ENCODE data around the gene ZNF625.
A peak's percentile ranks its signal among the peaks of the same experiment; 100 is the strongest.
"Not testable (repeated sequence)": the region's sequence is repeated elsewhere in the genome, so short reads cannot be mapped to it uniquely, and the experiment has no call there.

Gene ZNF625

GRCh38 chr19:12137221-12137940, 19.2 kb downstream of the ZNF625 start:
- DNase-seq, result peak; percentile 43

DNA sequence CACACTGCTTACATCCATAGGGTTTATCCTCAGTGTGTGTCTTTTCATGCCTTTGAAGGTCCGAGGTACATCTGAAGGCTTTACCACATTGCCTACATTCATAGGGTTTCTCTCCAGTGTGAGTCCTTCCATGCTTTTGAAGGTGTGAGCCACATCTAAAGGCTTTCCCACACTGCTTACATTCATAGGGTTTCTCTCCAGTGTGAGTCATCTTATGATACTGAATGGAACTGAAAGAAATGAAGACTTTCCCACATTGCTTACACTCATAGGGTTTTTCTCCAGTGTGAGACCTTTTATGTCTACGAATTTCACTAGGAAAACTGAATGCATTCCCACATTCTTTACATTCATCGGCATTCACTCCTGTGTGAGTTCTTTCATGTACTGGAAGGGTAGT, 23.5 kb downstream of the ZNF625 start:
- DNase-seq, result no peak

DNA sequence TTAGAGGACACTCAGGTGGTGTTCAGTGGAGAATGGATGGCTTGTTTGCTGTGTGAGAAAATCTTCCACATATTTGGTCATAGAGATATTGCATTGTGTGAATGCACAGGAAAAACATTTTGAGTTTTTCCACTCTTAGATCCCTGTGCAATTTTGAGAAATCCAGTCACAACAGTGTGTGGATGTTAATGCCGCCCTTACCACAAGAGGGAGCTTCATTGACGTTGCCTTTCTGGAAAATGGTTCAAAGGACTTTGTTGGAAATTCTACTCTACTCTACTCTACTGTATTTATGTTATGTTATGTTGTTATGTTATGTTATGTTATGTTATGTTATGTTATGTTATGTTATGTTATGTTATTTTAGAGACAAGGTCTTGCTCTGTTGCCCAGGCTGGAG, 29.8 kb downstream of the ZNF625 start:
- DNase-seq, result peak; percentile 19

DNA sequence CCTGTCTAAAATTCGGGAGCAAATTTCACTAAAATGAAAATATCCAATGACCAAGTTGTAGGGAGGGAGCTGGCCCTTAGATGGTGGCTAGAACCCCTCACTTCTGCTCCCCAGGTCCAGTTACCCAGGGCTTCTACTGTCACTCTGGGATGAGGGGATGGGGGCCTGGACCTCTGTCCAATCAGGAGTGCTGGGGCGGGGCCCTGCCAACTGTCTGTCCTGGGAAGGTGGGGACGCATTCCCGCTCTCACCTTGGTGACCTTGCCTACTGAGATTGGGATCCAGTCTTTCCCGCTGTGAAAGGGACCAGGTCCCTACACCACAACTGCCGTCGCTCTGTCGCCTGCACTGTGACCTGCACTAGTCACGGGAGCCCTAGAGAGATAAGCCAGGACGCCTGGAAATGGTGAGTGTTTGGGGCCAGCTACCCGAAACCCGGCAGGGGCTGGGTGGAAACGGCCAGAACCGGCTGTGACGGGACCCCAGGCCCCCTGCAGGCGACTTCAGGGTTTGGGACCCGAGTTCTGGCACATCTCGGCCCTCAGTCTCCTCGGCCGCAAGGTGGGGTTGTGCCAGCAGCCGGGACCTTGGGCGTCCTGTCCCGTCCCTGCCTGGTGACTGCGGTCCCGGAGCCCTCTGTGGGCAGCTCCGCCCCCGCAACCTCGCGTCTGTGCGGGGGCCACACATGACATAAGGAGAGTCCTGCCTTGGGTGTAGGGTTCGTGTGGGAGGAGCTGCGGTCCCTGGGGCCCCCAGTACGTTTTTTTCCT, 39.1 kb downstream of the ZNF625 start:
- no peak for DNase-seq

DNA sequence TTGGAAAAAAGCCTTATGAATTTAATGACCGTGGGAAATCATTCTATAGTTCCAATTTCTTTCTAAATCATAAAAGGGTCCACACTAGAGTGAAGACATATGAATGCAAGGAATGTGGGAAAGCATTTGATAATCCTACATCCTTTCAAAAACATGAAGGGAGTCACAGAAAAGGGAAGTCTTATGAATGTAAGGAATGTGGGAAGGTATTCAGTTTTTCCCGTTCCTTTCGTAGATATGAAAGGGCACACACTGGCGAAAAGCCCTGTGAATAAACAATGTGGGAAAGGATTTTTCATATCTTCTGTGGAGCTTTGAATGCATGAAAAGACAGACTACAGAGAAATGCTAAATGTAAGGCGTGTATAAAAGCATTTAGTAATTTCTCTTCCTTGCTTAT, 43.4 kb downstream of the ZNF625 start:
- no peak for DNase-seq

DNA sequence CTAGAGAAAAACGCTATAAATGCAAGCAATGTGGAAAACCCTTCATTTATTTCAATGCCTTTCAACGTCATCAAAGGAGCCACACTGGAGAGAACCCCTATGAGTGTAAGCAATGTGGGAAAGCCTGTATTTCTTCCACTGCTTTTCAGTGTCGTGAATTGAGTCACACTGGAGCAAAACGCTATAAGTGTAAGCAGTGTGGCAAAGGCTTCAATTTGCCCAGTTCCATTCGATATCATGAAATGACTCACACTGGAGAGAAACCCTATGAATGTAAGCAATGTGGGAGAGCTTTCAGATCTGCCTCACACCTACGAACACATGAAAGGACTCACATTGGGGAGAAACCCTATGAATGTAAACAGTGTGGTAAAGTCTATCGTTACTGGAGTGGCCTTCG, 43.8 kb downstream of the ZNF625 start:
- DNase-seq, result peak; percentile 40

DNA sequence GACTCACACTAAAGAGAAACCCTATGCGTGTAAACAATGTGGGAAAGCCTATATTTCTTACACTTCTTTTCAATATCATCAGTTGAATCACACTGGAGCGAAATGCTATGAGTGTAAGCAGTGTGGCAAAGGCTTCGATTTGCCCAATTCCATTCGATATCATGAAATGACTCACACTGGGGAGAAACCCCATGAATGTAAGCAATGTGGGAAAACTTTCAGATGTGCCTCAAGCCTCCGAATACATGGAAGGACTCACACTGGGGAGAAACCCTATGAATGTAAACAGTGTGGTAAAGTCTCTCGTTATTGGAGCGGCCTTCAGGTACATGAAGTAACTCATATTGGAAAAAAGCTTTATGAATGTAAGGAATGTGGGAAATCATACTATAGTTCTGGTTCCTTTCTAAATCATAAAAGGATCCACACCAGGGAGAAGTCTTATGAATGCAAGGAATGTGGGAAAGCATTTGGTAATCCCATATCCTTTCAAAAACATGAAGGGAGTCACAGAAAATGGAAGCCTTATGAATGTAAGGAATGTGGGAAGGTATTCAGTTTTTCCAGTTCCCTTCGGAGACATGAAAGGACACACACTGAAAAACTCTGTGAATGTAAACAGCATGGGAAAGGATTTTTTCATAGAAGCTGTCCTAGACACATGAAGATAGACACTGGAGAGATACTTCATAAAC, 44.4 kb downstream of the ZNF625 start:
- no peak for DNase-seq

GRCh38 chr19:12111176-12111575, 45.4 kb downstream of the ZNF625 start:
- no peak for DNase-seq

DNA sequence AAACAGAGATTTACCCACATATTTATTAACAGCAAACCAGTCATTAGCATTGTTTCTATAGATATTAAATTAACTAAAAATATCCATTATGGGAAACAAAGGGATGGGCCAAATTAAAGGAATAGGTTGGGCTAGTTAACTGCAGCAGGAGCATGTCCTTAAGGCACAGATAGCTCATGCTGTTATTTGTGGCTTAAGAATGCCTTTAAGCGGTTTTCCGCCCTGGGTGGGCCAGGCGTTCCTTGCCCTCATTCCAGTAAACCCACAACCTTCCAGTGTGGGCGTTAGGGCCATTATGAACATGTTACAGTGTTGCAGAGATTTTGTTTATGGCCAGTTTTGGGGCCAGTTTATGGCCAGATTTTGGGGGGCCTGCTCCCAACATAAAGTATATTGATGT, 52.6 kb downstream of the ZNF625 start:
- DNase-seq, result not testable (repeated sequence)

DNA sequence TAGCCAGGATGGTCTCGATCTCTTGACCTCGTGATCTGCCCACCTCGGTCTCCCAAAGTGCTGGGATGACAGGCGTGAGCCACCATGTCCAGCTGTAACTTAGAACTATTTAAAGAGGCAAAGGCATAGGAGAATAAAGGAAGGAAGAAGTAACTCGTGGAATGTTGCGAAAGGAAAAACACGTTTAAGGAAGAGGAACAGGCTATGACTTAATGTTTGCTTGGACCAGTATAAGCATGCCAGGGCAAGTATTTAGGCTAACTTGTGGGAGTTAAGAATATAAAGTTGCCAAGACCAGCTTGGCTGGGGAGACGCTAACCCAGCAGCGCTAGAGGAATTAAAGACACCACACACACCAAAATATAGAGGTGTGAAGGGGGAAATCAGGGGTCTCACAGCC, 58.5 kb downstream of the ZNF625 start:
- no peak for DNase-seq

DNA sequence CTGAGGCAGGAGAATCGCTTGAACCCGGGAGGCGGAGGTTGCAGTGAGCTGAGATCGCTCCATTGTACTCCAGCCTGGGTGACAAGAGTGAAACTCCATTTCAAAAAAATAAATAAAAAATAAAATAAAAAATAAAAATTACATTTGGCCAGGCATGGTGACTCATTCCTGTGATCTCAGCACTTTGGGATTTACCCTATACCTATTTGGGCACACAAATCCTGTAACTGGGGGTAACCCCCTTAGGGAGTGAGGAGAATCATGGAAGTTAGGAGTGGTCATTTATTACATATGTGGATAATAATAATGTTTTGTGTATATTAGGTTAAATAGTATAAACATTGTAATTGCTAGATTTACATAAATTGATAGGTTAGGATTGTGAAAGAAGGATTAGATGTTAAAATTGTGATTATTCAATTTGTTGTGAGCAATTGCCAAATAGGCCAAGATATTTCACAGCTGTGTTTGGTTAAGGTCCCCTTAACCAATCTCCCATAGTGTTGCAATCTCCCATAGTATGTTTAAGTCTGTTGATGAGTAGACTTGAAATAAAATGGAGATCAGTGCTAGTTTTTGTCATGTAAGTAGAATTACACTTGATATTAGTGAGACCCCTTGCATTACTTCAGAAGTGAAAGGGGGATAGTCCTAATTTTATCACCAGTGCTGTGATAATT, 61.3 kb downstream of the ZNF625 start:
- DNase-seq, result no peak

Data from stimulated activated CD4-positive, alpha-beta T cell treated with anti-CD3 and anti-CD28 coated beads, Interleukin-4, amount 100 ng/mL, for 24 hours (primary cell).